ENCODE results near the gene COPS3. TPM values are rescaled to one million over a fixed set of nuclear protein-coding genes. Genes with fewer than 3 reads are reported as not detected.

COPS3 gene
- total and polyA plus RNA-seq, 2 of the 8 experiments (the other 6 are each of a cell fraction or from before 2014, with no cell fraction given), result 82.9 to 110 TPM

GRCh38 chr17:17221329-17221728, 59.7 kb downstream of the COPS3 start:
- Histone ChIP-seq H3K36me3 (ENCODE audit: control insufficient read depth in 2 of 4, insufficient read depth in 4 of 4, low read length in 3 of 4) (peaks cover 20 to 90% (median 61%) of the 10 kb centered on the region in 4 experiments), H3K18ac (ENCODE audit: extremely low read depth, low read length) (no peak overlapping the region), H3K23ac (ENCODE audit: insufficient read length) (no peak overlapping the region), H2BK20ac (ENCODE audit: low read length) (no peak overlapping the region), H3K4me1 (replicated peaks in 1 of 4; ENCODE audit: control insufficient read depth in 3 of 4, insufficient read depth in 4 of 4, low read length in 3 of 4) (no peaks in the 10 kb centered on the region; a peak in 1 of 7 replicates), H2AK5ac (ENCODE audit: low read depth, low read length) (no peak overlapping the region), H3K23me2 (ENCODE audit: low read depth, low read length) (no peaks in the 10 kb centered on the region), H3K4me3 (ENCODE audit: extremely low read depth in 1 of 4, insufficient read depth in 2 of 4, low read depth in 3 of 4, low read length in 4 of 4) (no peak overlapping the region), H3K9me3 (ENCODE audit: insufficient read depth in 2 of 2, low read depth in 1 of 2, low read length in 1 of 2) (no peaks in the 10 kb centered on the region), H2BK12ac (ENCODE audit: low read depth, low read length) (no peak overlapping the region), H3K56ac (replicated peaks; ENCODE audit: insufficient read length, low read depth, low read length) (no peak overlapping the region), H3K79me1 (ENCODE audit: low read depth, low read length) (no peaks in the 10 kb centered on the region; the same call in 1 of the 2 replicates), H2BK5ac (ENCODE audit: low read depth, low read length) (no peak overlapping the region), H3K4me2 (ENCODE audit: insufficient read depth in 1 of 2, low read depth in 2 of 2, low read length in 2 of 2) (no peak overlapping the region), H4K8ac (ENCODE audit: extremely low read depth, insufficient read depth, low read length) (no peak overlapping the region), H4K91ac (replicated peaks; ENCODE audit: insufficient read length, low read length) (no peak overlapping the region), H3K79me2 (ENCODE audit: control insufficient read depth in 1 of 2, insufficient read depth in 2 of 2, low read length in 2 of 2) (no peaks in the 10 kb centered on the region; a peak in 1 of 4 replicates), H3K27me3 (replicated peaks in 1 of 4; ENCODE audit: control insufficient read depth in 3 of 4, extremely low read depth in 1 of 4, insufficient read depth in 3 of 4, low read length in 3 of 4) (no peaks in the 10 kb centered on the region; a peak in 1 of 7 replicates), H2BK120ac (replicated peaks; ENCODE audit: low read depth, low read length) (no peak overlapping the region), H3K27ac (ENCODE audit: low read depth, low read length) (no peak overlapping the region), H3K14ac (ENCODE audit: insufficient read length) (no peak overlapping the region), H3K9ac (replicated peaks in 1 of 4; ENCODE audit: extremely low read depth in 1 of 4, low read depth in 3 of 4, low read length in 3 of 4) (no peak overlapping the region; a peak in 1 of 7 replicates), H4K20me1 (replicated peaks in 1 of 2; ENCODE audit: control insufficient read depth in 1 of 2, insufficient read depth in 2 of 2, low read length in 2 of 2) (peaks cover 6 to 9% of the 10 kb centered on the region in 2 experiments), H4K5ac (ENCODE audit: insufficient read length, low read depth, low read length) (no peak overlapping the region), H2BK15ac (ENCODE audit: low read length) (no peak overlapping the region), H2AFZ (ENCODE audit: low read length) (no peak overlapping the region), H3K4ac (replicated peaks; ENCODE audit: insufficient read length, low read depth, low read length) (no peak overlapping the region)
- no peak for DNase-seq (ENCODE audit: low read depth in 1 of 2, low spot score in 2 of 2)
- 97% methylated on average over 22 of the region's 22 CpGs; no CpG with 5 or more reads in 1 of the 2 experiments for WGBS, 2 experiments (ENCODE audit: extremely low coverage in 1 of 2, insufficient coverage in 1 of 2, insufficient read length in 1 of 2, insufficient replicate concordance in 2 of 2, low coverage in 1 of 2, low lambda C conversion rate in 2 of 2, missing lambda C conversion rate in 1 of 2)
- ChIA-PET POLR2A (ENCODE audit: partially characterized antibody) (interaction anchor here (1.2 to 3.1 kb wide), 2 partner anchors 12 to 59 kb away, joined by 3 to 12 read pairs; no protein-coding TSS in a partner anchor), CTCF (ENCODE audit: partially characterized antibody) (interaction anchor here (1.1 to 1.5 kb wide), 3 partner anchors 8 to 79 kb away, joined by 3 to 5 read pairs (median 4); no protein-coding TSS in a partner anchor)
- FAIRE-seq, result no peak
- TF ChIP-seq CHD1 (IDR thresholded peaks at IDR 0.05; ENCODE audit: low read depth, low read length) (no peak), CTBP2 (IDR thresholded peaks at IDR 0.05; ENCODE audit: borderline replicate concordance, insufficient read depth, insufficient read length, low read length) (no peak), SP1 (IDR thresholded peaks at IDR 0.05; ENCODE audit: low read depth, low read length) (no peak), HDAC6 (IDR thresholded peaks at IDR 0.05; ENCODE audit: low read depth, low read length) (no peak), MAX (IDR thresholded peaks at IDR 0.05) (no peak), EP300 (IDR thresholded peaks at IDR 0.05; ENCODE audit: borderline replicate concordance in 1 of 2, low read depth in 2 of 2, low read length in 2 of 2) (no peak), CREB1 (IDR thresholded peaks at IDR 0.05) (no peak), CBX8 (IDR thresholded peaks at IDR 0.05; ENCODE audit: borderline replicate concordance, low read depth, low read length) (no peak), ASH2L (IDR thresholded peaks at IDR 0.05; ENCODE audit: low read length) (no peak), NRF1 (IDR thresholded peaks at IDR 0.05; ENCODE audit: low read depth, low read length) (no peak), RAD21 (IDR thresholded peaks at IDR 0.05 in 1 of 2, conservative IDR thresholded peaks at IDR 0.05 in 1 of 2; ENCODE audit: low read depth in 2 of 2, low read length in 2 of 2) (no peak), HDAC2 (IDR thresholded peaks at IDR 0.05; ENCODE audit: borderline replicate concordance in 1 of 2, low read depth in 2 of 2, low read length in 2 of 2) (no peak), JUN (IDR thresholded peaks at IDR 0.05; ENCODE audit: low read depth, low read length) (no peak)
